Upper lobe of right lung (tissue), 1 donor: Measurements from ENCODE around the gene IMMT. TPM values are rescaled to one million over a fixed set of nuclear protein-coding genes. Genes with fewer than 3 reads are reported as not detected.

Source experiments
- ATAC-seq: fragments of 200-7000 bp; cut with Tn5 transposase; one replicate; pipeline ENCODE4 v1.9.1; 2020; ENCODE audit warnings: mild to moderate bottlenecking, moderate library complexity
- DNase-seq: peaks from one replicate; pipeline ENCODE4 v3.0.0-alpha.2; 2020
- H3K27ac ChIP-seq: fragments of 200-600 bp; one replicate; pipeline ENCODE4 v1.8.0; 2022
- H3K27me3 ChIP-seq: fragments of 200-600 bp; one replicate; pipeline ENCODE4 v1.8.0; 2022; ENCODE audit warnings: mild to moderate bottlenecking
- H3K36me3 ChIP-seq: fragments of 200-600 bp; one replicate; pipeline ENCODE4 v1.8.0; 2022
- H3K4me1 ChIP-seq: fragments of 200-600 bp; one replicate; pipeline ENCODE4 v1.8.0; 2022
- H3K4me3 ChIP-seq: fragments of 200-600 bp; one replicate; pipeline ENCODE4 v1.8.0; 2022; ENCODE audit warnings: mild to moderate bottlenecking
- H3K9me3 ChIP-seq: fragments of 200-600 bp; one replicate; pipeline ENCODE4 v1.8.0; 2022
- intact Hi-C: fragments of 100-400 bp; cut with DNase I; formaldehyde crosslinking; loops from one replicate; pipeline ENCODE4 v1.11.0; 2022
- total RNA-seq: library from RNA; stranded (reverse); fragmentation: NEBNext Ultra II Directional; extraction: Animal tissue kit (Norgen Biotek cat#: 25700); gene quantifications from one replicate; pipeline ENCODE4 v1.2.1, GENCODE V29; 2021
- TF ChIP-seq, protein P1 (sequence below): fragments of 200-600 bp; IDR thresholded peaks from one replicate; pipeline ENCODE4 v1.8.0; 2022; ENCODE audit warnings: antibody characterized with exemption
- donor health status: DM: no; HTN: yes; CAD: no; lungs with severe emphysema.

Gene IMMT
- total RNA-seq, 1 donor from 2014 or later = 54.9 TPM

DNA sequence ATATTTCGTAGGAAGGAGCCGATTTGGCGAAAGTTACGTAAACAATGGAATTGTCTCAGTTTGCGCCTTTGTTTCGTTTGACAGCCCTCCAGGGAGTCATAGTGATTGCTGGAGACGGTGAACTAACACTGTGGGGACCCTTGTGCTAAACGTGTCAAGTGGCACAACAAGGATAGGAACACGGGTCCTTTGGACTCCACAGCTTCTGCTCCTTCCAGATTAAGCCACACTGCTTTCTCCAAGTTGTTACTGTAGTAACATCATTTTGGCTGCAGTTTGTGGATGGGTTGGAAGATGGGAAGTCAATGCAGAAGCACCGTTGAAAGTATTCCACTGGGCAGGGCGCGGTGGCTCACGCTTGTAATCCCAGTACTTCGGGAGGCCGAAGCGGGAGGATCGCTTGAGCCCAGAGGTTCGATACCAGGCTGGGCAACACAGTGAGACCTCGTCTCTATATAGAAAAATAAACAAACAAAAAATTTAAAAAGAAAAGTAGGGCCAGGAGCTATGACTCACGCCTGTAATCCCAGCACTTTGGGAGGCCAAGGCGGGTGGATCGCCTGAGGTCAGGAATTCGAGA lies 636 bp upstream of the IMMT start:
- ATAC-seq (no peak), DNase-seq (no peak)
- Histone ChIP-seq H3K36me3 (no peaks in the 10 kb centered on the region), H3K27ac (peak overlapping the region; percentile 98), H3K9me3 (no peaks in the 10 kb centered on the region), H3K4me1 (peaks cover 28% of the 10 kb centered on the region), H3K4me3 (peak overlapping the region; percentile 94), H3K27me3 (no peaks in the 10 kb centered on the region)
- TF ChIP-seq, protein P1, sequence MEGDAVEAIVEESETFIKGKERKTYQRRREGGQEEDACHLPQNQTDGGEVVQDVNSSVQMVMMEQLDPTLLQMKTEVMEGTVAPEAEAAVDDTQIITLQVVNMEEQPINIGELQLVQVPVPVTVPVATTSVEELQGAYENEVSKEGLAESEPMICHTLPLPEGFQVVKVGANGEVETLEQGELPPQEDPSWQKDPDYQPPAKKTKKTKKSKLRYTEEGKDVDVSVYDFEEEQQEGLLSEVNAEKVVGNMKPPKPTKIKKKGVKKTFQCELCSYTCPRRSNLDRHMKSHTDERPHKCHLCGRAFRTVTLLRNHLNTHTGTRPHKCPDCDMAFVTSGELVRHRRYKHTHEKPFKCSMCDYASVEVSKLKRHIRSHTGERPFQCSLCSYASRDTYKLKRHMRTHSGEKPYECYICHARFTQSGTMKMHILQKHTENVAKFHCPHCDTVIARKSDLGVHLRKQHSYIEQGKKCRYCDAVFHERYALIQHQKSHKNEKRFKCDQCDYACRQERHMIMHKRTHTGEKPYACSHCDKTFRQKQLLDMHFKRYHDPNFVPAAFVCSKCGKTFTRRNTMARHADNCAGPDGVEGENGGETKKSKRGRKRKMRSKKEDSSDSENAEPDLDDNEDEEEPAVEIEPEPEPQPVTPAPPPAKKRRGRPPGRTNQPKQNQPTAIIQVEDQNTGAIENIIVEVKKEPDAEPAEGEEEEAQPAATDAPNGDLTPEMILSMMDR = no peak
- intact Hi-C loops = no loop called here

DNA sequence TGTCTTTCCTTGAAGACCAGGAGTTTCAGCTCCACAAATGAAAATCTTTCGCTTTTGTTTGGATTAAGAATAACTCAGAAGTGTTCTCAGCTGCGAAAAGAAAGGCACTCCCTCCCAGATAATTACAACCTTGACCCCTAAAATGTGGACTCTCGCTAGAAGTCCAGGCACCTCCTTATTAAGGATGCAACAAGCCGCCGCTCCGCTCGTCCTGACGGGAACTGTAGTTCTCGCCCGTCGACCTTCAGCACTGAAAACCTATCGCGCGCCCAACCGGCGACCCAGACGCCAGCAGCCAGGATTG lies 559 bp downstream of the IMMT start:
- Histone ChIP-seq H3K36me3 (peaks cover 8% of the 10 kb centered on the region), H3K27ac (peak overlapping the region; percentile 98), H3K27me3 (no peaks in the 10 kb centered on the region), H3K4me3 (peak overlapping the region; percentile 94), H3K4me1 (peaks cover 21% of the 10 kb centered on the region), H3K9me3 (no peaks in the 10 kb centered on the region)
- TF ChIP-seq, protein P1 = no peak
- ATAC-seq (no peak), DNase-seq (no peak)
- intact Hi-C loops = no loop called here

DNA sequence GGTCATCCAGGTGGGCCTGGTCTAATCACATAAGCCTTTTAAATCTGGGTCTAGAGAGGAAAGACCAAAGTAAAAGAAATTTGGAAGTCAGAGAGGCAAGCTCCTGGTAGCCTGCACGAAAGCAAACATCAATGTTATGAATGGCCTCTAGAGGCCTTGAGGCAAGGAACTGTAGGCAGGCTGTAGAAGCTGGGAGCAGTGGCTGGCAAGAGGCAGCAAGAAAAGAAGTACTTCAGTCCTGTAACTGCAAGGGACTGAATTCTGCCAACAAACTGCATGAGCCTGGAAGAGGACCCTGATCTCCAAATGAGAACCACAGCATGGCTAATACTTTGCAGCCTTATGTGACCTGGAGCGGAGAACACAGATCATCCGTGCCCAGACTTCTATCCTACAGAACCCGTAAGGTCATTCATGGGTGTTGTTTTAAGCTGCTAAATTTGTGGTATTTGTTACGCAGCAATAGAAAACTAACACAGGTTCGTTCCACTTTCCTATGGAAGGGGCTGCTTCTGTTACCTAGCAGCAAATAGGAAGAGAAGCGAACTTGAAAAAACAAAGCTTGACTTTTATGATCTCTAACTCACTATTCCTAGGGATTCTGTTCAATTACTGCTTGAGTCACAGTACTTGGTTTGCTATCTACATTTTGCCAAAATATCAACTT lies 1.2 kb downstream of the IMMT start:
- Histone ChIP-seq H3K4me3 (peak overlapping the region; percentile 94), H3K27ac (peak overlapping the region; percentile 98), H3K36me3 (peaks cover 8% of the 10 kb centered on the region), H3K27me3 (no peaks in the 10 kb centered on the region), H3K4me1 (peaks cover 21% of the 10 kb centered on the region), H3K9me3 (no peaks in the 10 kb centered on the region)
- DNase-seq (no peak), ATAC-seq (no peak)
- TF ChIP-seq, protein P1 = no peak
- intact Hi-C loops = no loop called here

DNA sequence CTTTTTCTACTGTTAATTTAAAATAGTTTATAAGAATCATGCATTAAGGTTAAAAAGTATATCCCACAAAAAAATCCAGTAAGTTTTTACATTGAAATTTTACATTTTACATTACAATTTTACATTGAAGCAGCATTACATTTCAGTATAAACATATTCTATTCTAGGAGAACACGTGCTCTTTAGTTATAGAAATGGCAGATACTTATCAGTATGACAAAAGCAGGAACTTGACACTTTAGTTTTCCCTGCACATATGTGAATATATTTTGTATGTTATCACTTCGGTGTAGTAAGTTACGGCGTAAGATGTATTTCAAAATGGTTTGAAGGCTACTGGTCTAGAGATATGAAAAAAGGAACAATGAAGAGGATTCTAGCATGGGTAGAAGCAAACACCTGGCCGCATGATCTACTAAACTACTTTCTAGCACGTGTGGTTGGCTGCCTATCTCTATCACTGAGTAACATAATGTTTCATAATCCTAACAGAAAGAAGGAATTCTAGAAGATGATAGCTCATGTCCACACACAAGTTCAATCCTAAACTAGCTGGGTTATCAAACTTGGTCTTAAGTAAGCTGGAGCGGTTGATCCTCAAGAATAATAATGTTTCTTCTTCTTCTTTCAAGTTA lies 5.4 kb downstream of the IMMT start:
- Histone ChIP-seq H3K27me3 (no peaks in the 10 kb centered on the region), H3K36me3 (peaks cover 8% of the 10 kb centered on the region), H3K4me1 (peaks cover 35% of the 10 kb centered on the region), H3K4me3 (no peak overlapping the region), H3K9me3 (no peaks in the 10 kb centered on the region), H3K27ac (no peak overlapping the region)
- TF ChIP-seq, protein P1 = no peak
- no peak for ATAC-seq
- no peak for DNase-seq
- intact Hi-C loops = no loop called here

DNA sequence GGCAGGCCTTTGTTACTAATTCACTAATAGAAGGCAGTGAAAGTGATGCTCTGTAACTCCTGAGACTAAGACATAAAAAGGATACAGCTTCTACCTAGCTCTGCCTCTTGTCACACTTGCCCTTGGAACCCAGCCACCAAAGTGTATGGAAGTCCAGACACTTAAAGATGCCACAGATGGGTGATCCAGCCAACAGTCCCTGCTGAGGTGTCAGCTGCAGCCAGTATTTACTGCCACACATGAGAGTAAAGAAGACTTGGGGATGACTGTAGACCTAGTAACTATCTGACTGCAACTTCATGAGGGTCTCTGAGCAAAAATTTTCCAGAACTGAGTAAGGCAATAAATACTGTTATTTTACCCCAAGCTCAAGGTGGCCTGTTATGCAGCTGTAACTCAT lies 8.8 kb downstream of the IMMT start:
- H3K4me3 ChIP-seq = no peak overlapping the region
- peaks cover 8% of the 10 kb centered on the region for H3K36me3 ChIP-seq
- H3K9me3 ChIP-seq = no peaks in the 10 kb centered on the region
- H3K27me3 ChIP-seq = no peaks in the 10 kb centered on the region
- no peak for DNase-seq
- TF ChIP-seq, protein P1 = no peak
- ATAC-seq = no peak
- peaks cover 31% of the 10 kb centered on the region for H3K4me1 ChIP-seq
- intact Hi-C loops = no loop called here
- no peak overlapping the region for H3K27ac ChIP-seq
